ENCODE data around the gene HERC4.
"Not testable (repeated sequence)": the region's sequence is repeated elsewhere in the genome, so short reads cannot be mapped to it uniquely, and the experiment has no call there.

Gene HERC4

GRCh38 chr10:67884842-67885670, 190.0 kb downstream of the HERC4 start:
- peak; percentile 90 for DNase-seq (ENCODE audit: low spot score)
- TF ChIP-seq CTCF (IDR thresholded peaks at IDR 0.05), result no peak
- peak overlapping the region; percentile 96 for H3K4me3 ChIP-seq
- peak overlapping the region; percentile 87 to 99 for H3K27ac ChIP-seq

- Histone ChIP-seq H3K4me3 (peak within 1 kb of the TSS; percentile 96), H3K27ac (peak within 1 kb of the TSS; percentile 87 to 99)
- no peak for TF ChIP-seq CTCF (IDR thresholded peaks at IDR 0.05)
- DNase-seq (ENCODE audit: low spot score), result peak; percentile 97
Observed at GRCh38 chr10:67884313-67884841, 190.7 kb downstream of the HERC4 start, which contains the start of gene SIRT1. SIRT1 (plus strand) TSS chr10:67884656; CDS start chr10:67884722, 66 bp downstream.

- DNase-seq (ENCODE audit: low spot score), result no peak
- H3K4me3 ChIP-seq, result peak overlapping the region; percentile 96
- H3K27ac ChIP-seq, result peak overlapping the region; percentile 87 to 99
- TF ChIP-seq CTCF (IDR thresholded peaks at IDR 0.05), result no peak
Observed at GRCh38 chr10:67883710-67884312, 191.3 kb downstream of the HERC4 start.

GRCh38 chr10:67878133-67878532, 196.9 kb downstream of the HERC4 start:
- Histone ChIP-seq H3K4me3 (no peak overlapping the region), H3K27ac (no peak overlapping the region)
- DNase-seq (ENCODE audit: low spot score), result no peak
- TF ChIP-seq CTCF (IDR thresholded peaks at IDR 0.05), result no peak

- H3K27ac ChIP-seq; H3K4me3 ChIP-seq; DNase-seq (ENCODE audit: low spot score): not testable (repeated sequence)
Observed at GRCh38 chr10:67877421-67877820, 197.7 kb downstream of the HERC4 start.

GRCh38 chr10:67875340-67876238, 199.5 kb downstream of the HERC4 start:
- no peak for DNase-seq (ENCODE audit: low spot score)
- no peak for TF ChIP-seq CTCF (IDR thresholded peaks at IDR 0.05)
- Histone ChIP-seq H3K27ac (no peak overlapping the region), H3K4me3 (no peak overlapping the region)

Data from coronary artery (tissue), 2 donors.